ENCODE data around the gene PAAF1. TPM values are rescaled to one million over a fixed set of nuclear protein-coding genes. Genes with fewer than 3 reads are reported as not detected.

Gene PAAF1
- total and polyA plus RNA-seq, 10 of the 15 experiments (the other 5 are each of a cell fraction or from before 2014, with no cell fraction given), result 13.7 to 70.6 (median 29.1) TPM

DNA sequence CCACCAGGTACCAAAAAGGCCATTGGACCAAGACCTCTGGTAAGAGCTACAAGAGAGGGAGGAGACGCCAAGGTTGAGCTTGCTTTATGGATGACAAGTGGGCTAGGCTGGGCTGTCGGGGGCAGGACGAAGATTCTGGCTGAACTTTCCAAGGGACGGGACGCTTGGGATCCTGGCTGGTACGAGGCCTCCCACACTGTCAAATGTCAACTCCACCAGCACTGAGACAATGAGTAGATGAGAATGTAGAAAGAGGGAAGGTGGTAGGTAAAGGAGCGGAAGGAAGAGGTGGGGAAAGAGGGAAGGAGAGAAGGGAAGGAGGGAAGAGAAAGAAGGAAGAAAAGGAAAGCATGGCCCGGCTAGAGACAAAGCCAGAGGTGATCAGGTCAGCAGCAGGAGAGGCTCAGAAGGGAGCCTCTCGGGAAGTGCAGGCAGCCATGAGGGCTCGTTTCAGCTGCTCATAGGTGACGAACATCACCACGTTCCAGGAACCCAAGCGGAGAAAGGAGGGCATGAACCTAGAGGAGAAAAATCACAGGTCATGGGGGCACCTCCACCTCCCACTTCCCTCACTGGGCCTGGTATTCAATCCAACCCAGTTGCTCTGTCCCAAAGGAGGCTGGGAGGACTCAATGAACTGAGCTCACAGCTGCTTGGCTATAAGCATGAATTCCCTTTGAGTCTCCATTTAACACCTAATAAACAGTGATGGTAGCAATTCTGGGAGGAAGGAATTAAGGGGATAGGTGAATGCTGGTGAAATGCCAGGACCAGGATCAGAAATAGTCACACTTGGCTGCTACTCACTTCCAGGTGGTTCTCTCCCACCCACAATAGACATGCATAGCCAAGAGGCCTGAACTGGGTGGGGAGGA lies 98.0 kb downstream of the PAAF1 start:
- Histone ChIP-seq H3K9ac (ENCODE audit: control insufficient read depth, insufficient read depth, low read length) (no peak overlapping the region), H3K27me3 (replicated peaks in 1 of 2; ENCODE audit: control insufficient read depth in 2 of 2, insufficient read depth in 2 of 2, low read length in 1 of 2) (no peaks in the 10 kb centered on the region), H3K79me2 (ENCODE audit: control insufficient read depth, insufficient read depth, low read length) (peaks cover 18% of the 10 kb centered on the region), H3K9me3 (replicated peaks; ENCODE audit: control insufficient read depth, insufficient read depth, low read length) (no peaks in the 10 kb centered on the region), H3K4me2 (ENCODE audit: control insufficient read depth, insufficient read depth) (no peak overlapping the region), H3K27ac (ENCODE audit: control insufficient read depth, insufficient read depth) (no peak overlapping the region), H2AFZ (ENCODE audit: control insufficient read depth, low read depth, low read length) (no peak overlapping the region), H3K4me1 (ENCODE audit: control insufficient read depth, insufficient read depth, low read length) (peaks cover 13% of the 10 kb centered on the region), H3K4me3 (no peak overlapping the region), H4K20me1 (ENCODE audit: control insufficient read depth, insufficient read depth) (no peaks in the 10 kb centered on the region), H3K36me3 (ENCODE audit: control insufficient read depth in 2 of 2, insufficient read depth in 2 of 2, low read length in 1 of 2) (peaks cover 28 to 30% of the 10 kb centered on the region in 2 experiments)
- POLR2A ChIA-PET, result interaction anchor here (0.7 kb wide), 1 partner anchor 30 kb away, joined by 3 read pairs; no protein-coding TSS in a partner anchor
- in situ Hi-C loops (cut with MboI), result no loop called here
- no peak for ATAC-seq
- intact Hi-C loops (cut with micrococcal nuclease; ENCODE audit: unreplicated experiment), result no loop called here
- DNase-seq (ENCODE audit: low read depth, low spot score), result no peak
- FAIRE-seq, result no peak
- SMC1A ChIA-PET (ENCODE audit: uncharacterized antibody, unreplicated experiment), result interaction anchor here (1.7 kb wide), 1 partner anchor 11 kb away, joined by 4 read pairs; no protein-coding TSS in a partner anchor
- 75% methylated on average over 13 of the region's 13 CpGs for WGBS (ENCODE audit: insufficient coverage, insufficient replicate concordance, low lambda C conversion rate, missing lambda C conversion rate)
- CTCF ChIA-PET, result interaction anchor here (1.0 kb wide), 1 partner anchor 12 kb away, joined by 3 read pairs; no protein-coding TSS in a partner anchor
- RAD21 ChIA-PET (ENCODE audit: unreplicated experiment), result interaction anchor here (0.9 kb wide), 2 partner anchors 11 to 22 kb away, joined by 3 to 6 read pairs; no protein-coding TSS in a partner anchor
- TF ChIP-seq, protein P1, sequence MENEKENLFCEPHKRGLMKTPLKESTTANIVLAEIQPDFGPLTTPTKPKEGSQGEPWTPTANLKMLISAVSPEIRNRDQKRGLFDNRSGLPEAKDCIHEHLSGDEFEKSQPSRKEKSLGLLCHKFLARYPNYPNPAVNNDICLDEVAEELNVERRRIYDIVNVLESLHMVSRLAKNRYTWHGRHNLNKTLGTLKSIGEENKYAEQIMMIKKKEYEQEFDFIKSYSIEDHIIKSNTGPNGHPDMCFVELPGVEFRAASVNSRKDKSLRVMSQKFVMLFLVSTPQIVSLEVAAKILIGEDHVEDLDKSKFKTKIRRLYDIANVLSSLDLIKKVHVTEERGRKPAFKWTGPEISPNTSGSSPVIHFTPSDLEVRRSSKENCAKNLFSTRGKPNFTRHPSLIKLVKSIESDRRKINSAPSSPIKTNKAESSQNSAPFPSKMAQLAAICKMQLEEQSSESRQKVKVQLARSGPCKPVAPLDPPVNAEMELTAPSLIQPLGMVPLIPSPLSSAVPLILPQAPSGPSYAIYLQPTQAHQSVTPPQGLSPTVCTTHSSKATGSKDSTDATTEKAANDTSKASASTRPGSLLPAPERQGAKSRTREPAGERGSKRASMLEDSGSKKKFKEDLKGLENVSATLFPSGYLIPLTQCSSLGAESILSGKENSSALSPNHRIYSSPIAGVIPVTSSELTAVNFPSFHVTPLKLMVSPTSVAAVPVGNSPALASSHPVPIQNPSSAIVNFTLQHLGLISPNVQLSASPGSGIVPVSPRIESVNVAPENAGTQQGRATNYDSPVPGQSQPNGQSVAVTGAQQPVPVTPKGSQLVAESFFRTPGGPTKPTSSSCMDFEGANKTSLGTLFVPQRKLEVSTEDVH (IDR thresholded peaks at IDR 0.05; ENCODE audit: low read depth, partially characterized antibody), result no peak
- TF ChIP-seq, protein P2, sequence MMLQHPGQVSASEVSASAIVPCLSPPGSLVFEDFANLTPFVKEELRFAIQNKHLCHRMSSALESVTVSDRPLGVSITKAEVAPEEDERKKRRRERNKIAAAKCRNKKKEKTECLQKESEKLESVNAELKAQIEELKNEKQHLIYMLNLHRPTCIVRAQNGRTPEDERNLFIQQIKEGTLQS (IDR thresholded peaks at IDR 0.05; ENCODE audit: borderline replicate concordance, extremely low read depth, low read depth, low read length), result no peak
- no peak for TF ChIP-seq SREBF2 (IDR thresholded peaks at IDR 0.05; ENCODE audit: low read length)
- no TSS peak for BruUV-seq (replicated peaks)
